NB4 (cell line): ENCODE results near the gene SUV39H2.
"Not testable (repeated sequence)": the region's sequence is repeated elsewhere in the genome, so short reads cannot be mapped to it uniquely, and the experiment has no call there.

Source experiments
- DNase-seq: peaks from one replicate; pipeline ENCODE4 v3.0.0; 2010; ENCODE audit warnings: low read depth
- H3K4me3 ChIP-seq: one replicate; pipeline ENCODE4 v1.5.1; 2011; ENCODE audit warnings: mild to moderate bottlenecking, low read depth, low read length, moderate library complexity
- CTCF ChIP-seq: IDR thresholded peaks from one replicate; pipeline ENCODE4 v1.5.1; 2012; ENCODE audit warnings: low read depth, low read length
- MAX ChIP-seq: IDR thresholded peaks from 2 replicates; pipeline ENCODE4 v1.6.1; 2011; ENCODE audit warnings: low read depth, low read length
- MYC ChIP-seq: IDR thresholded peaks from 2 replicates; pipeline ENCODE4 v1.6.1; 2011; ENCODE audit warnings: low read depth, low read length
- POLR2A ChIP-seq: IDR thresholded peaks from 2 replicates; pipeline ENCODE4 v1.6.1; 2011; ENCODE audit warnings: mild to moderate bottlenecking; ENCODE audit not compliant: insufficient read length; ENCODE audit errors: extremely low read depth

SUV39H2 gene

GRCh38 chr10:14860791-14861190 is 17.9 kb upstream of the SUV39H2 start:
- no peak for DNase-seq
- H3K4me3 ChIP-seq, result no peak overlapping the region
- TF ChIP-seq MAX (no peak), CTCF (no peak), POLR2A (no peak), MYC (no peak)

- not testable (repeated sequence) for DNase-seq
Measured at GRCh38 chr10:14864466-14864865, 14.2 kb upstream of the SUV39H2 start.

GRCh38 chr10:14864871-14865270 is 13.8 kb upstream of the SUV39H2 start:
- DNase-seq, H3K4me3 ChIP-seq: not testable (repeated sequence)

More at GRCh38 chr10:14864466-14864865, 14.2 kb upstream of the SUV39H2 start:
- not testable (repeated sequence) for H3K4me3 ChIP-seq

GRCh38 chr10:14873090-14873760 is 5.4 kb upstream of the SUV39H2 start:
- DNase-seq, result no peak
- no peak overlapping the region for H3K4me3 ChIP-seq
- TF ChIP-seq POLR2A (no peak), MAX (no peak), CTCF (no peak), MYC (no peak)

GRCh38 chr10:14875941-14876340 is 2.7 kb upstream of the SUV39H2 start:
- TF ChIP-seq MAX, result no peak
- no peak for TF ChIP-seq MYC
- no peak for TF ChIP-seq CTCF
- DNase-seq, result no peak

GRCh38 chr10:14876764-14877163 is 1.9 kb upstream of the SUV39H2 start:
- TF ChIP-seq POLR2A (no peak), MAX (no peak), CTCF (no peak), MYC (no peak)
- no peak for DNase-seq
- H3K4me3 ChIP-seq, result no peak overlapping the region

More at GRCh38 chr10:14875941-14876340, 2.7 kb upstream of the SUV39H2 start:
- no peak overlapping the region for H3K4me3 ChIP-seq

- DNase-seq, result peak; percentile 38
- TF ChIP-seq MYC (no peak; the same call in 1 of the 2 replicates), POLR2A (no peak), MAX (no peak), CTCF (no peak)
- peak overlapping the region; percentile 77 for H3K4me3 ChIP-seq
Measured at GRCh38 chr10:14879124-14879927, 660 bp downstream of the SUV39H2 start.
